NCI-H187 (cell line): ENCODE data around the gene TUT7.

Experiments used
- DNase-seq, 2 experiments: peaks; one replicate each; lab custom pipeline; 2025; lab: John Stamatoyannopoulos, UW

TUT7 gene

DNA sequence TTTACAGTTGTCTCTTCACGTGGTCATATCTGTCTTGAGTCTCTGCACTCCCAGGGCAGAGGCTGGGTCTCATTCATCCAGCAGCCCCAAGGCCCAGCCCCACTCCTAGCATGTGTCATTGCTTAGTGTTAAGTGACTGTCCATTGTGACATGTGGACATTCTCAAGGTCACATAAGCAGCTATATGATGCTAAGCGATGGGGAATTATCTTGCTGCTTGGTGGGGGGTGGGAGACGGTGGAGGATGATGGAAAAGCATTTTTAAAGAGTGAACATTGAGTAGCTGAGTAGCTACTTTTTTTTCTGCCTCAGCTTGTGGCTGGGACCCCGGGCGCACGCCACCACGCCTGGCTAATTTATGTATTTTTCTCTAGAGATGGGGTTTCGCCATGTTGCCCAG lies 94.7 kb downstream of the TUT7 start, which contains the start of gene C9orf153:
TSS of gene C9orf153 (minus strand) at position 101 of the 400 bp plus-strand sequence. CDS start 30,054 bp downstream, outside the sequence.
- no peak for DNase-seq

DNA sequence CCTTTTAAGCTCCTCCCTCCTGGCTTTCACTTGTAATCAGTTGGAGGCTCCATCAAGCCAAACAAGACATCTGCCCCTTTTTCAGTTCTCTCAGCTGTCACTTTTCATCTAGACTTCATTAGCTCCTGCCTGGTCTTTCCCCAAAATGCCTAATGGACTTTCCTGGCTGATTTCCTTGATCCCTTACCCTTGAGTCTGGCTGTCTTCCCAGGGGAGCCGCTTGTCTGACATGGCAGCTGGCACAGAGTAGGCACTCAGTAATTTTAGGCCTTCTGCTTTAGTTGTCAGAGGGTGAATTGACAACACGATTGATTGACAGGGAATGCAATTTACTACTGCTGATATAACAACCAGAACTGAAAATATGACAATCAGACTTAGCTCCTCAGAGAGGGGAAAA lies 96.8 kb downstream of the TUT7 start:
- no peak for DNase-seq

DNA sequence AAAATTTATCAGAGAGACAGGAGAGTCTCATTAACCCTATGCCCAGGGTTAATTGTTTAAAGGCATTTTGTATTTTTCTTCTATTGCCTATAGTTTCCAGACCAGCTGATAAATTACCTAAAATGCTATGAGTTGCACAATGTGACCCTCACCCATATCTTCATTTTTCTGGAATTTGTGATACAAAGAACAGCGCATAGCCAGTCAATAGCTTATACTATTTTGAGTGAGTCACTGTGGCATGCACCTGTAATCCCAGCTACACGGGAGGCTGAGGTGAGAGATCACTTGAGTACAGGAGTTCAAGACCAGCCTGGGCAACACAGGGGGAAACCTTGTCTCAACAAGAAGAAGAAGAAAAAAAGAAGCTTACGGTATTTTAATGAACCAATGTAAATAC lies 97.6 kb downstream of the TUT7 start:
- DNase-seq = no peak

DNA sequence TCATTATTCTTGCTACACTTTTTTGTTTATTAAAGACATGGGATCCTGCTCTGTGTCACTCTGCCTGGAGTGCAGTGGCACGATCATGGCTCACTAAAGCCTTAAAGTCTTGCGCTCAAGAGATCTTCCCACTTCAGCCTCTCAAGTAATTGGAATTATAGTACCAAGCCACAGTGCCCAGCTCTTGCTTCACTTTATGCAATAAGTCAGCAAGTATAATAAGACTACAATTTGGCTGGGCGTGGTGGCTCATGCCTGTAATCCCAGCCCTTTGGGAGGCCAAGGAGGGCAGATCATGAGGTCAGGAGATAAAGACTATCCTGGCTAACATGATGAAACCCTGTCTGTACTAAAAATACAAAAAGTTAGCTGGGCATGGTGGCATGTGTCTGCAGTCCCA lies 100.6 kb downstream of the TUT7 start:
- DNase-seq = no peak

DNA sequence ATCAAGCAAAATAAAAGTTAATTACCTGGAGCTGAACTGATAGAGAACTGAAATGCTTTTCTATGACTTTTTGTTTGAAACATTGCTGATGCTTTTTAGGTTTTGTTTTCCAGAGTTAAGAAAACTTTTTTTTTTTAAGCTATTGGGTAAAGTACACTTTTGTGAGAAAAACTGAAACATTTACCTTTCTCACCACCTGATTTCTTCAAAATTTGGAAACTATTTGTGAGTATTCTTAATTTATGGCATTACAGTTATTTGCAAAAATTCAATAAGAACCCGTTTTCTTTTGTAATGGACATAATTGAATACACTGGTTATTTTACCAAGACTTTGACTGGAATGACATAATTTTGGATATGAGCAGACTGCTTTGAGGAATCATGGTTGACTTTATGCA lies 101.3 kb downstream of the TUT7 start:
- DNase-seq = no peak

DNA sequence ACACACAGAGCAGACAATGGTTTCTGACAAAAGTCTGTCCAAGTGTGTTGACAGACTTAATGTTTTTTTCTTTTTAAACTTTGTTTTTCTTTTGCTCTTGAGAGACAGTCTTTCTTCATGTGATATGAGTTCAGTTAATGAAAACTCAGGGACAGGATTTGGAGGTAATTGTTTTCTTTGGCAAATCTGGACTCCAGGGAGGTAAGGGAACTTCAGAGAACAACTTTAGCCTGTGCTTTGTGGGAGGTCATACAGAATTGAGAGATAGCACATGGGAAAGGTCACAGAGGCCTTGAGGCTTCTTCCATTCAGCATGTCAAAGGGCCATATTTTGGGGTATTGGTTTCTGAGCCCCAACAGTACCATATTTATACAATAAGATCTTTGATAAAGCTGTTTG lies 104.1 kb downstream of the TUT7 start:
- no peak for DNase-seq

DNA sequence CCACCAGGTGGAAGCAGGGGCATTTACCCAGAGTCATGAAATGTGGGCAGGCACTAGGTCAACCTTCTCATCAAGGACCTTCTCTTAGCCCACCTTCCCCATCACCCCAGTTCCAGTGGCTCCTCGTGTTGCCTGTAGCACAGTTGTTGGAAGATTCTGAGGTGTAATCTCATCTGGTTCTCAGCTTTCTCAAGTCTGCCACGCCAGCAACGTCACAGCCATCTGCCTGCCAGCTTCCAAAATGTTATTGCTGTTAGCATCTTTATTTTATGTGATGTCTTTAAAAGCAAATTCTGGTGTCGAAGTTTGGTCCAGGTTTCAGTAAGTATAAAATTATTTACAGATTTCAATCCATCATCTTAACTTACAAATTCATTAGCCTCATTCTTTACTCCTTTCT lies 105.5 kb downstream of the TUT7 start:
- DNase-seq = no peak

DNA sequence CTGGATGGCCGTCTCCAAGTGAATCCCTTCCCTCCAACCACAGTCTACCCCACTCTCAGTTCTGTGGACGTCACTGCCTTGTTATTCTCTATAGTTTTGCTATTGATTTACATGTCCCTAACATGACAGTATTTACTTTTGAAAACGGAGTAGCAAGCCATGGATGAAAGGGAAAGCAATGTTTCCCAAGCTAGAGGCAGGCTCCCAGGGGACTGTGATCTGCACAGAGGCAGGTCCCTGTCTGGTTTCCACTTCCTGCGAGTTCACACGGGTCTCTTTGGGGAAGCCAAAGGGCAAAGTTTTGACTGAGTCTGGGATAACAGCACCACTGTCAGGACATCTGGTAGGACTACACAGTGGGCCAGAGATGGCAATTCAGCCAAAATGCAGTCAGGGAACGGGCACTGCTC lies 107.5 kb downstream of the TUT7 start:
- no peak for DNase-seq

DNA sequence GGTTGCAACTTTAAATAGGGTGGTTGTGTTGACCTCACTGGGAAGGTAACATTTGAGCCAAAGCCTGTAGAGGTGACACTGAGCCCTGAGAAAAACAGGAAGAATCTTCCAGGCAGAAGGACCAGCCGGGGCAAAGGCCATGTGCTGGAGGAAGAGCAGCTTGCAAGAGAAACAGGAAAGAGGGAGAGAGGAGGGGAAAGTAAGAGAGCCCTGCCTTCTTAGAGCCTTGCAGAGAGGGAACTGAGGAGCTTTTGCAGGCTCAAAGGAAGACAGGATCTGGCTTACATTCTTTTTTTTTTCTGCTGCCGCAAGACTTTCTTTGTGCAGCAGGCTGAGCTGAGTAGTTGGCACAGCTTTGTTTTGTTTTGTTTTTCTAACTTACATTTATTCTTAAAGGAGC lies 112.1 kb downstream of the TUT7 start:
- no peak for DNase-seq

DNA sequence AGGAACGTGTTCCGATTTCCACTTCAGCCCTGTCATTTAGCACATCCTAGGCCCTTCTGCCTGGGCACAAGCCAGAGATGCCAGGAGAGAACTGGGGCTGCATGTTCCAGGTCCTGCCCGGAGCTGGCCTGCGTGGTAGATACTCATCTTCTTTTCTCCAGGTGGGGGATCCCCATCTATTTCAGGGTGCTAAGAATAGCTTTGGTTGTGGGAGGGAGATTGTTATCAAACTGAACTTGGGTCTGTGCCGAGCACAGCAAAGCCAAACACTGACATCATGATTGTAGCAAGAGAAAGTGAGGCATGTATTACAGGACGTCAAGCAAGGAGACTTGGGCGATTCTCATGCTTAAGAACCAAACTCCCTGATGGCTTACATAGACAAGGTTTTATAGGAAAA lies 113.0 kb downstream of the TUT7 start:
- no peak for DNase-seq

DNA sequence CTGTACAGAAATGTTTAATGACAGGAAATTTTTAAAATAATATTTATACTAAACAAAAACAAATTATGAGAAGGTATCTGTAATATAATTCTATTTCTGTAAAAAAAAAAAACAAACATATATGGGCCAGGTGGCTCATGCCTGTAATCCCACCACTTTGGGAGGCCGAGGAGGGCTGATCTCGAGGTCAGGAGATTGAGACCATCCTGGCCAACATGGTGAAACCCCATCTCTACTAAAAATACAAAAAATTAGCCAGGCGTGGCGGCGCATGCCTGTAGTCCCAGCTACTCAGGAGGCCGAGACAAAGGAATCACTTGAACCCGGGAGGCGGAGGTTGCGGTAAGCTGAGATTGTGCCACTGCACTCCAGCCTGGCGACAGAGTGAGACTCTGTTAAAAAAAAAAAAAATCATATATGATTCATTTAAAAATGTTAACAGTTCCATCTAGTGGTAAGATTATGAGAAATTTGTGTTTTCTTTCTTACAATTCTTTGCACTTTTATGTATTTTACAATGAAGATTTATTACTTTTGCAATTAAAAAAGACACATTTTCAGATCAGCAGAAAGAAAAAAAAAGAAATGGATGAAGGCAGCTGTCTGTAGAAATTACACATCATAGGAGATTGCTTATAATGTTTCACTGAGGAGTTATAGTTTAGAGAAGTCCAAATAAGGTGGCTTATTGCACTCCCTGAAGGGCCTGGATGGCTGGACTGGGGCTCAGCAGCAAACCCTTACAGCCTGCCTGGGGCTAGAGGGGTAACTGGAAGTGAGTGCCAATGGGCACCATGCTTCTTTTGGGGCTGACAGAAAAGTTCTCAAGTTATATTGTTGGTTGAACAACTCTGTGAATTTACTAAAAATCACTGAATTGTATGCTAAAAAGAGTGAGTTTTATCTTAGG lies 115.1 kb downstream of the TUT7 start:
- no peak for DNase-seq
